HG02970 (cell line): ENCODE measurements around the gene NOS1AP.
"Not testable (repeated sequence)": the region's sequence is repeated elsewhere in the genome, so short reads cannot be mapped to it uniquely, and the experiment has no call there.

ENCODE experiments used
- ATAC-seq: cut with Tn5 transposase; IDR thresholded peaks from one replicate; pipeline ENCODE4 v1.9.1; 2021; ENCODE audit warnings: mild to moderate bottlenecking, moderate library complexity, moderate number of reproducible peaks; ENCODE audit not compliant: unreplicated experiment, low FRiP score

The NOS1AP gene

GRCh38 chr1:162056043-162056442 lies 13.4 kb upstream of the NOS1AP start:
- ATAC-seq, result no peak

DNA sequence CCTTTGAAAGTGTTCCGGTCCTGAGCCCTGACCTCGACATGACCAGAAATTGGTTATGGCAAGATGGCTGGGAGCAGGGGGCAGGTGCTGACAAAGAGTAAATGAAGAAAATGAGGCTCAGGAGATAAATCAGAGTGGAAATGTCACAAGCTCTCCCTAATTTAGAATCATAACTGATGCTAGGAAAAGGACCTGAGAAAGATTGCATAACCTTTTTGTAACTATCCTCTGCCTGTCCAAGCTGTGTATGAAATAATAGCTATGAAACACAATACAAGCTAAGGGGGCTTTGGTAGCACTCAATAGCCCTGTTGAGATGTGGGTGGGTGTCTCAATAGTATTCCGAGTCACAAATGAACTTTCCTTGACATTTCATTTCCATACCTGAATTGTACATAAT lies 12.9 kb upstream of the NOS1AP start:
- ATAC-seq, result no peak

- no peak for ATAC-seq
Measured at GRCh38 chr1:162059721-162060120, 9.8 kb upstream of the NOS1AP start.

GRCh38 chr1:162060314-162060713 lies 9.2 kb upstream of the NOS1AP start:
- no peak for ATAC-seq

- no peak for ATAC-seq
Measured at GRCh38 chr1:162062542-162063015, 6.9 kb upstream of the NOS1AP start.

GRCh38 chr1:162065016-162065415 lies 4.5 kb upstream of the NOS1AP start:
- no peak for ATAC-seq

DNA sequence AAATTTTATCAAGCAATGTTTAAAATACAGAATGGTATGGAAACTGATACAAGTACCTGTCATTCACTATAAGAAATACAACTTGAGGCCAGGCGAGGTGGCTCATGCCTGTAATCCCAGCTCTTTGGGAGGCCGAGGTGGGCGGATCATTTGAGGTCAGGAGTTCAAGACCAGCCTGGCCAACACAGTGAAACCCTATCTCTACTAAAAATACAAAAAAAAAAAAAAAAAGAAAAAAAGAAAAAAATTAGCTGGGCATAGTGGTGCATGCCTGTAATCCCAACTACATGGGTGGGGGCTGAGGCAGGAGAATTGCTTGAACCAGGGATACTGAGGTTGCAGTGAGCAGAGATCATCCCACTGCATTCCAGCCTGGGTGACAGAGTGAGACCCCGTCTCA lies 2.7 kb upstream of the NOS1AP start:
- not testable (repeated sequence) for ATAC-seq

- no peak for ATAC-seq
Measured at GRCh38 chr1:162067466-162067865, 2.0 kb upstream of the NOS1AP start.

DNA sequence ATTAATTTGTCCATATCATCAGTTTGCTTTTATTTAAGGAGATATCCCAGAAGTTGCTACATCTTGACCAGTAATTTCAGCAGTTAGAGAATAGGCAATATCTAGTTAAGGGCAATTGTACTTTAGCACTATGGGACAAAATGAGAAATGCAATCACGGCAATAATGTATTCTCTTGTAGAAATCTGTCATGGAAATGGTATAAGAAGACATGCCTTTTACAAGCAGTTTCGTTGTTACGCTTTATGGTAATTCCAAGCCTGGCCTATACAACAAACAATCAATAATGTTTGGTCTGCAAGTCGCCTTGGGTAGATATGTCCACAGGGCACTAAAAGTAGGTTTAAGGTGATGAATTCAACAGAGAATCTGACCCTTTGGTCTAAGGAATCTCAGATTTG lies 1.2 kb upstream of the NOS1AP start:
- no peak for ATAC-seq

DNA sequence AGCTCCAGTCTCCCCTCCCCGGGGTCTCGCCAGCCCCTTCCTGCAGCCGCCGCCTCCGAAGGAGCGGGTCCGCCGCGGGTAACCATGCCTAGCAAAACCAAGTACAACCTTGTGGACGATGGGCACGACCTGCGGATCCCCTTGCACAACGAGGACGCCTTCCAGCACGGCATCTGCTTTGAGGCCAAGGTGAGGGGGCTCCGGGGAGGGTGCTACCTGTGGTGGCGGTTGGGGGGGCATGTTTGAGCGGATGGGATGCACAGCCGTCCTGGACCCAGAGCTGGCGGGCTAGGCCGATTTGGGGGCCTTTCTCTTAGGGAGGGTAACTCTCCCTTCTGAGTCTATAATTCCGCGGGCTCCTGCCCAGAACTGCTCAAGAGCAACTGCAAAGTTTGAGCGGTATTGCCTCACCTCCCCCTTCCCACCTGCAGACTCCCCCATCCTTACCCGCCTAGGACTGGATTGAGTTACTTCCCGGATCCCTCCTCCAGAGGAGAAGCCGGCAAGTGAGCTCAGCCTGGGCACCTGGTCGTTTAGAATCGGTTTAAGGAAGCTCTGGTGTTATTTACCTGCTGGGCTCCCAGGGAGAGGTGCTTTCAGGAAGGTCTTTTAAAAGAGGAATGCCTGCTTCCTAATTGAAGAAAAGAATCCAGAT lies 730 bp downstream of the NOS1AP start:
- ATAC-seq, result no peak

GRCh38 chr1:162070825-162071224 lies 1.3 kb downstream of the NOS1AP start:
- ATAC-seq, result no peak

DNA sequence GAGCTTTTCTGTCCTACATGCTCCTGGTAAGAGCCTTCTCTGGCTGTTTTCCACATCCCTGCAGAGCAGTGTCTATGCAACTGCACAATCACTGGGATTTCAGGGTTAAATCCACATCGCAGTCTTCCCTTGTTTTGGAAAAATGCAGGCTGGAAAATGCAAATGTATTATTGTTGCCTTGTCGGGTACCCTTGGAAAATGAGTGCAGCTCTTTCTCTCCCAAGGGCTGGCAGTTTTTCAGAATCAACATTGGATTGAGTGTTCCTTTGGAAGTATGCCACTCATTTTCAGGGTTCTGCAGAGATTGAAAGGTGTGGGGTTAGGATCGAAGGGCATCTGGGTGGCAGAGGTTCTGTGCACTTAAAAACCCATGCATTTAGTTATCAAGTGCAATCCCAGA lies 3.2 kb downstream of the NOS1AP start:
- no peak for ATAC-seq

DNA sequence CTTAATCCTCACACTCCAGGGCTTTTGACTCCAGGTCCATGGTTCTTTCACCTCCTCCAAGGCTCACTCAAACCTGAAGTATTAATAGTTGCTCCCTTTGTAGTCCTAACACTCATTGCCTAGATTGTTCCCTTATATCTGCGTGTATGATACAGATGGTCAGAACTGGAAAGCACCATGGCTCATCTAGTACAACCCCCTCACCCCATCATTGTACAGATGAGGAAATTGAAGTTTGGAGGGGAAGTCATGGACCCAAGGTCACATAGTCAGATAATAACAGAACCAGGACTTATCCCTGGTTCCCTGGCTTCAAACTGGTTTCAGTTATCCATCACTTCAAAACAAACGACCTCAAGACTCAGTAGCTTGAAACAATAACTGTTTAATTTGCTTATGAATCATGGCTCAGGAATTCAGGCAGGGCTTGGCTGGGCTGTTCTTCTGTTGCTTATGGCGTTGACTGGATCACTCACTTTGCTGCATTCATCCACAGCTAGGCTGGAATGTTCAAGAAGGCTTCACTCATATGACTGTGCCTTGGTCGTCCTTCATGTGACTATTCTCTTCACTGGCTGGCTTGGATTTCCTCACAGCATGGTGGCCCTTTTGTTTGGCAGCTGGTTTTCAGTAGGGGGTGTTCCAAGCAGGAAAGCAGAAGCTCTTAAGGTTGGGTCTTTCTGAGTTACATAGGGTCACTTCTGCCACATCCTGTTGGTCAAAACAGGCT lies 5.0 kb downstream of the NOS1AP start:
- ATAC-seq, result no peak

- ATAC-seq, result no peak
Measured at GRCh38 chr1:162075862-162076261, 6.4 kb downstream of the NOS1AP start.

DNA sequence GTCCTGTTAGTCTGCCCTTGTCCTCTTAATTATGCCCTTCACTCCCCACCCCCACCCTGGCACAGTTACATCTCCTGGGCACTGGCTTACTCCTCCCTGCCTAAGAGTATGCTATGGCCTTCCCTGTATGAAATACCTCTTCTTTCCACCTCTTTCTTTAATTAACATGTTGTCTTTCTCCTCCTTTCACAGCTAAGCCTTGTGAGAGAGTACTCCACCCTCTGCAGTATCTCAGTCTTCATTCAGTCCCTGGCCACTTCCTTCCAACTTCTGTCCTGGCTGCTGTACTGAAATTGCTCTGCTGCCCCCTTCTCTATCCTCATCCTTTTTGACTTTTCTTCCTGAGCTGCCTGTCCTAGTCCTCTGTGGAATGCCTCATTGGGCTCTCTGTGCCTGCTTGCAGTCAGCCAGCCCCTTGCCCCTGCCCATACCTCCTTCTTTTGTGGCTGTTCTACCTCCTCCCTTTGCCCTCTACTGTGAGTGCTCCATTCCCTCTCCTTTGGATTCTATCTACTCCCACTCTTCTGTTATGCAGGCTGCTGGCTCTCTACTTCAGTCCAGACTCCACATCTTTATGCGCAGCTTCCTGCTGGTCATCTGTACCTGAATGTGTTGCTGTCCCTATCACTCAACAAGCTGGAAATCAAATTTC lies 8.3 kb downstream of the NOS1AP start:
- no peak for ATAC-seq

GRCh38 chr1:162079030-162079429 lies 9.5 kb downstream of the NOS1AP start:
- no peak for ATAC-seq

- ATAC-seq, result no peak
Measured at GRCh38 chr1:162080472-162081015, 11.1 kb downstream of the NOS1AP start.

- ATAC-seq, result no peak
Measured at GRCh38 chr1:162081316-162081715, 11.8 kb downstream of the NOS1AP start.

DNA sequence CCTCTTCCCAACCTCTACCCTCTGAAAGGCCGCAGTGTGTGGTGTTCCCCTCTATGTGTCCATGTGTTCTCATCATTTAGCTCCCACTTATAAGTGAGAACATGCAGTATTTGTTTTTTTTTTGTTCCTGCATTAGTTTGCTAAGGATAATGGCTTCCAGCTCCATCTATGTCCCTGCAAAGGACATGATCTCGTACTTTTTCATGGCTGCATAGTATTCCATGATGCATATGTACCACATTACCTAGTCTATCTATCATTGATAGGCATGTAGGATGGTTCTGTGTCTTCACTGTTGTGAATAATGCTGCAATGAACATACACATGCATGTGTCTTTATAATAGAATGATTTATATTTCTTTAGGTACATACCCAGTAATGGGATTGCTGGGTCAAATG lies 12.6 kb downstream of the NOS1AP start:
- not testable (repeated sequence) for ATAC-seq

DNA sequence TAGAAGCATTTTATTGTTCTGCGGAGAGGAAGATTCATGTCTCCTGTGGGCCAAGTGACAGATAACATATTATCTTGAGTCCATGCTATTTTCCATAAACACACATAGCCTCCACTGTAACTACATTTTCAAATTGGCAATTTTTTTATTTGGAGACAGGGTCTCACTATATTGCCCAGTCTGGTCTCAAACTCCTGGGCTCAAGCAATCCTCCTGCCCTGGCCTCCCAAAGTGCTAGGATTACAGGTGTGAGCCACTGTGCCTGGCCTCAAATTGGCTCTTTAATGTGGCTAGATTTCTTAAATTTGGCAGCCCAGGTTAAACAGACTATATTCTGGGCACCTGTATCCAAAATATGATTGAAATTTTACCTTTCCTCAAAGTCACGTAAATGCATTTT lies 13.8 kb downstream of the NOS1AP start:
- no peak for ATAC-seq

- ATAC-seq, result no peak
Measured at GRCh38 chr1:162085991-162086390, 16.5 kb downstream of the NOS1AP start.
